Activated CD4-positive, alpha-beta T cell treated with anti-CD3 and anti-CD28 coated beads, Interleukin-2, amount 50 U/mL, for 1 hour (primary cell): ENCODE results near the gene AP1S3.
"Not testable (repeated sequence)": the region's sequence is repeated elsewhere in the genome, so short reads cannot be mapped to it uniquely, and the experiment has no call there.

ENCODE experiments used
- DNase-seq: peaks from one replicate; pipeline ENCODE4 v3.0.0-alpha.2; 2020

The AP1S3 gene

DNA sequence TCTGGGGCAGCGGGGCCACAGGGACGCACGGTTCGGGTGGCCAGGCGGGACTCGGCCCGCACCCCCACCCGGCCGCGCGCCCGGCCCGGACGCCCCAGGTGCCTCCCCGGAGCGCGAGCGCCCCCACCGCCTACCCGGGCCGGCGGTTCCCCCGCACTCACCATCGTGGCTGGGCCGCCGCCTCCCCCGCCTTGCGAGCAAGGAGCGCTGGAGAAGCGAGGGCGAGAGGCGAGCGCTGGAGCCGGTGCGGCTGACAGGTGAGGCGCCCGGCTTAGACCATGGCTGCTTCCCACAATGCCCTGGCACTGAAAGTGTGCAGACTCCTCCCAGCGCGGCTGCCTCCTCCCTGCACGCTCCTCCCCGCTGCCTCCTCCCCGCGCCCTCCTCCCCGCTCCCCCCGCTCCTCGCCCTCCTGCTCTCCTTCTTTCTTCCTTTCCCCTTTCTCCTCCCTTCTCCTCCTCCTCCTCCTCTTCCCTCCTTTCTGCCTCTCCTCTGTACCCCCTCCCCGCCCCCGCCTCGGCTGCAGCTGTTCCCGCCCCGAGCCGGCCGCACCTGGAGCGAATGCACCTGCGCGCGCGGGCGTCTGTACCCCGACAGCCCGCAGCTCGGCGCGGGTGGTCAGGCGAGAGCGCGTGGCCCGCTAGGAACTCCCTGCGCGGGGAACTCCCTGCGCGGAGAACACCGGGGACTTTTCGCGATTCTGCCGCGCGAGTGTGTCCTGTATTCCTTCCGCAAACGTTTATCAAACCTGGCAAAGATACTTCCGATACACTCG lies at the start of gene AP1S3:
Gene AP1S3 (minus strand): TSS at position 296 of the 775 bp plus-strand sequence. CDS start 132 bp downstream, at position 164.
- peak; percentile 65 for DNase-seq

DNA sequence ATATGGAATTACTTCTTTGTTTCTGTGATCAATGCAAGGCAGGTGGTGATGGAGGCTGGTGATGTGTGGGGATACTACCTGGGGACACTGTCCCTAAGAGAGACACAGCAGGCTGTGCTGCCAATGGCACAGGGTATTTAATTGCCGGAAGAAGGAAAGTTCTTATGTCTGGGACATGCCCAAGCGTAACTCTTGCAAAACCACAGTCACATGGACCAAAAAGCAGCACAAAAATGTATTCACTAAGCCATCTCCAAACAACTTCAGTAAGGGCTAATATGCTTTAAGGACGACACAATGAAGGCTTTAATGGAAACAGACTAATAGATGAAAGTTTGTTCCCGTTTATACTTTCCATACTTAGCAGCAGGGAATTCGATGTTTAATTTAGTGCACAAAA lies 49.7 kb upstream of the AP1S3 start:
- no peak for DNase-seq

DNA sequence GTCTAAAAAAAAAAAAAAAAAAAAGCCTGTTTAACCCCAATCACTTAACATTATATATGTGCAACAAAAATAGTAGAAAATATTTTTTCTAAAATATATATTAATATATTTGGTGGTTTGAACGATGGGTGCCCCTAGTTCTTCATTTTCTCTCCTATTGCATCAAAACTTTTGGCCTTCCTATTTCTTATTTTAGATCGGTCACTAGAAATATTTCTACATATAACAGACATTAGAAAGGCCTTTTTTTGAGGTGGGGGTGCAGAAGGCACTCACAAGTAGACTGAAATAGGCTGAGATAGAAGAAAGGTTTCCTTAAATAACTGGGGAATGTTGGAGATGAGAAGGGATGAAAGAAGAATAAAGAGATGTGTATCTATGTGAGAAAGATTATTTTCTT lies 49.3 kb upstream of the AP1S3 start:
- DNase-seq = no peak

DNA sequence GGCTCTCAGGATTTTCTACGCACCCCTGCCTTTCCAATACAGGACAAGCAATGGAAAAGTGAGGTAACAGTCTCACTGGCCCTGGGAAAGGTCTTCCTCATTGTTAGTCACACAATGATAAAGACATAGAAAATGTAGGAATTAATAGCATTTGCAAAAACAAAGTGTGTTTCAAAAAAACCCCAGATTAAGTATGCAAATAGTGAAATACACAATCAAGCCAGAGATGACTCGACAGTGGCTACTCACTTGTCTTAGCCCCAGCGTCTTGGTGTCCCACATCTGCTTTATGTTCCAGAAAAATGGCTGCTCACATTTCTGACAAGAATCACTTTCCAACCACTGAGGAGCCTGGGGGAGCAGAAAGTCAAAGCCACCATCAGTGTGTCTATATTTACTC lies 47.0 kb upstream of the AP1S3 start:
- no peak for DNase-seq

DNA sequence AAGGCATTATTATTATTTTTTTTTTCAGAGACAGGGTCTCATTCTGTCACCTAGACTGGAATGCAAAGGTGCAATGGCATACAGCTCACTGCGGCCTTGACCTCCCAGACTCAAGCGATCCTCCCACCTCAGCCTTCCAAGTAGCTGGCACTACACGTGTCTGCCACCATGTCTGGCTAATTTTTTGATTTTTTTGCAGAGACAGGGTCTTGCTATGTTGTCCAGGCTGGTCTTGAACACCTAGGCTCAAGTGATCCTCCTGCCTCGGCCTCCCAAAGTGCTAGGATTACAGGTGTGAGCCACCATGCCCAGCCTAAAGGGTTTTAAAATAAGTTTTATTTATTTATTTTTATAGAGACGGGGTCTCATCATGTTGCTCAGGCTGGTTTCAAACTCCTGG lies 45.3 kb upstream of the AP1S3 start:
- DNase-seq = no peak

DNA sequence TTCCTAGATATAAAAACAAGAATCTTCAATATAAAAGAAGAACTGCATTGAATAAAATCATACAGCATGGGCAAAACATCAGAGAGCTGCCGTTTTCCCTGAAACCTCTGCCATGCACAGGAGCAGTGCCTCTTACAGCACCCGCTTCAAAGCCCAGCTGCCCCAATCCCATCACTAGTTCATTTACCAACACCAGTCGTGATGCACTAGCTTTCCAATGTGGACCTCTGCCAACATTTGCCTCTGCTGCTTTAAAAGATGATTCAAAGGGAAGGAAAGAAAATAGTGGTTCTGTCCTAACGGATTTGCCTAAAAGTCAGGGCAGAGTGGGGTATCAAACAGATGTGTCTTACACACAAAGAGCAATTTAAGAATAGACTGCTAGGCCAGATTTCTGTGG lies 43.4 kb upstream of the AP1S3 start:
- no peak for DNase-seq

DNA sequence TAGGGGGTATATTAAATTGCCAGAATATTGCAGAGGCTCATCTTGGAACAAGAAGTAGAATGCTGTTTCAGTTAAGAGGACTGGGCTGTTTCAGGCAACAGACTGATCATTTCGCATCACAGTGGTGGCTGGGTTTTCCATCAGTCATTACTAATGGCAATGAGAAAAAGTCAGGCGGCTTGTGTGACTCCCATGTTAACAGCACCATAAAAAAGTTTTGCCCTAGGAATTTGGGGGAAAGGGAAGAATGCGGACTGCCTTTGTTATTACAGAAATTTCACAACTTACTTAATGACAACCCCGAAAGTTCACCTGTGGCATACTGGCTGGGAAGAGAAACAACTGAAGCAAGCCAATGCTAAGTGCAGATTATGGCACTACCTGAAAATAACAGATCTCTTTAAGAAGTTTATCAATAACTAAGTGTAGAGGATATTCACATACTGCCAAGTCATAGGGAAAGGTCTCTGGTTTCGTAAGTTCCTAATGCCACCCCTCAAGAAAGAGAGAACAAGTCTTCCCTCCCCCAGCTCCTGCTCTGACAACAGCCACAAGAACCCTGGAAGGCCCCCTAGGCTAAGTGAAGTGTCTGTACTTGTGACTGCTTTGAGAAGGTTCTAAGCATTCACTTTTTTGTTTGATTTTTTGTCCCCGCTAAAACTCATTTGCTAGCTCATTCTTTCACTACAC lies 40.5 kb upstream of the AP1S3 start:
- DNase-seq = no peak

DNA sequence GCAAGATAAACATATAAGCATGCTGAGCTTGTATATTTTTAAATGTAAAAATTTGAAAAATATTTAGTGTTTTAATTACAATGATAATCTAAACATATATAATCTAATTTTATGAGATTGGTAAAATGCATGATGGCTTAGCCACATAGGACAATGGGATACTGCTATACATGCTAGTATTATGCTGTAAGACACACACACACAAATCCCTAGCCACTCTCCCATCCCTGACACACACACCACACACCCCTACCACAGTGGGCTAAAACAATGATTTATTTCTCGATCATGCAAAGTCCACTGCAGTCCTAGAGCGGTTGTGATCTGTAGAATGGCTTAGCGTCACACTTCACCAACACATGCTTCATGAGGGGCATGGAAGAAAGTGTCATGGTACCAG lies 36.3 kb upstream of the AP1S3 start:
- DNase-seq = no peak

DNA sequence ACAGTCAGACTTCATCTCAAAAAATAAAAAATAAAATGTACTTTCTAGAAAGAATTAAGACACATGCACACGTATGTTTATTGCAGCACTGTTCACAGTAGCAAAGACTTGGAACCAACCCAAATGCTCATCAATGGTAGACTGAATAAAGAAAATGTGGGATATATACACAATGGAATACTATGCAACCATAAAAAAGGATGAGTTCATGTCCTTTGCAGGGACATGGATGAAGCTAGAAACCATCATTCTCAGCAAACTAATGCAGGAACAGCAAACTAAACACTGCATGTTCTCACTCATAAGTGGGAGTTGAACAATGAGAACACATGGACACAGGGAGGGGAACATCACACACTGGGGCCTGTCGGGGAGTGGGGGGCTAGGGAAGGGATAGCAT lies 35.4 kb upstream of the AP1S3 start:
- not testable (repeated sequence) for DNase-seq

DNA sequence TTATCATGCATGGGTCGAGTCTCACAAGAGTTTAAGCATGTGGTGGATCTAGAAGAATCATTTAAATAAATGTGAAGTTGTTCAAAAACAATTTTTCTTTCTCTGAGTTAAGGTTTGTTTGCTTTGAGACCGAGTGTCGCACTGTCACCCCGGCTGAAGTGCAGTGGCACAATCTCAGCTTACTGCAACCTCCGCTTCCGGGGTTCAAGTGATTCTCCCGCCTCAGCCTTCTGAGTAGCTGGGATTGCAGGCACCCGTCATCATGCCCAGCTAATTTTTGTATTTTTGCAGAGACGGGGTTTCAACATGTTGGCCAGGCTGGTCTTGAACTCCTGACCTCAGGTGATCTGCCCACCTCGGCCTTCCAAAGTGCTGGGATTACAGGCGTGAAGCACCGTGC lies 34.3 kb upstream of the AP1S3 start:
- not testable (repeated sequence) for DNase-seq

DNA sequence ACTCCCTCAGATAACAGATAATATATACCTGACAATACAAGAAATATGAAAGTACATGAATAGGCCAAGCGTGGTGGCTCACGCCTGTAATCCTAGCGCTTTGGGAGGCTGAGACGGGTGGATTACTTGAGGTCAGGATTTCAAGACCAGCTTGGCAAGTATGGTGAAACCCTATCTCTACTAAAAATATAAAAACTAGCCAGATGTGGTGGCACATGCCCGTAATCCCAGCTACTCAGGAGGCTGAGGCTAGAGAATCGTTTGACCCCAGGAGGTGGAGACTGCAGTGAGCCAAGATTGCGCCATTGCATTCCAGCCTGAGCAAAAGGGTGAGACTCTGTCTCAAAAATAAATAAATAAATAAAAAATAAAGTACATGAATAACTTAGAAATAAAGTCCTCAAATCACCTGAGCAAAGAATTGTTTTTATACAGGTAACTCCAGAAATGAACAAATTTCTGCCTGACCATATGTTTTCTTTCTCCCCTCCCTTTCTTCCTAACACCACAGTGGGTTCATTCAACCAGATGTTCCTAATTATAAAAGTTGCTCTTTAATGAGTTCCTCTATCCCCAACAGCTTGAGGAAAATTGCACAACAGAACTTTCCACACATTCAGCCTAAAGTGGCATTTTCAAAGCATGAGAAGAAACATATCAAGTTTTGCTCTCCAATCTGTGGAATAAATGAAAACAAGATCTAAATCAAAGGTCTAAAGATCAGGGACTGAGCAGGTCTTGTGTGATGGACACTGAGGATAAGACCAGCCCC lies 33.6 kb upstream of the AP1S3 start:
- no peak for DNase-seq

DNA sequence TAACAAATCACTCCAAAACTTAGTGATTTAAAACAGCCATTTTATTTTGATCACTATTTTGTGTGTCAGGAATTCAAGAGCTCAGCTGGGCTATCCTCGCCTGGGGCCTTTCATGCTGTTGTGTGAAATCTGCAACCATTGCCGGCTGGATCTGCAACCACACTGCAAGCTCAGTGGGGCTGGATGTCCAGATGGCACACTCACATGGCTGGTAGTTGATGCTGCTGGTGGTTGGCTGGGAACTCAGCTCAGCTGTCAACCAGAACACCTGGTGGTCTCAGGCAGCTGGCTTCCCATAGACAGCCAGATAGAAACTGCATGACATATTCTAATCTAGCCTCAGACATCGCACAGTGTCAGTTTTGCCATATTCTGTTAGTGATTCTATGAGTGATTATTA lies 30.6 kb upstream of the AP1S3 start:
- no peak for DNase-seq

DNA sequence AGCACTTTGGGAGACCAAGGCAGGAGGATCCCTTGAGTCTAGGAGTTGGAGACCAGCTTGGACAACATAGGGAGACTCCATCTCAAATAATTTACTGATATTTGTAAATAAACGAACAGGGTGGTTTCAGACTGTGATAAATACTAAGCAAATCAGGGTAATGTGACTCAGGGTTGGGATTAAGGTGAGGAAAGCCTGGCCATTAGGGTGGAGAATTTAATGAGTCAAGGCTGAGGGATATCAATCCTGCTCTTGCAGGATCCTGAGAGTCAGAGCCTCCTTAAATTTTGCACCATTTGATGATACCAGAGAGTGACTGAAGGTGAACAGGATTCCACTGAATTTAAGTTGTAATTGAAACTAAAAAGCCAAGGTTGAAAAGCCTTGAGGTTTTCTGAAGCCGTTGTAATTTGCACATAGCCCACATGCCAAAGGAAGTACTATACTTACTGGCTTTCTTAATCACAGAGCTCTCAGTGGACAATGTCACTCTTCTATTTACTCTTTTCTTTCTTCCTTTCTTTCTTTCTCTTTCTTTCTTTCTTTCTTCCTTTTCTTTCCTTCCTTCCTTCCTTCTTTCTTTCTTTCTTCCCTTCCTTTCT lies 28.6 kb upstream of the AP1S3 start:
- no peak for DNase-seq

DNA sequence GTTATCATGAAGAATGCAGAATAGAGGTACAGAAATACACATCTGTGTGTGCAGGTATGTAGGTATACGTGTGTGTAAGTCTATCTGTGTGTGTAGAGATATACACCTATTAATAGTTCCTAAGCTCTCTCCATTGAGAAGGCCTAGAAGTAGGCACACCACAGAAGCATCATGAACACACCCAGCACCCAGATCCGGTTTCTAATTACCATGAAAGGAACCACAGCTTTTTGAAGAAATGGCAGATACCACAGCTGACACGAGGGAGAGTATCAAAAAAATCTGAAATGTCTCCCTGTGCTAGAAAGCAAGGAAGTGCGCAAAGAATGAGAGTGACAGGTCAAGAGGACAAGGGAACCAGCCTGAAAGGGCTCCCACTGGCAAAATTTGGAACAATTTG lies 27.7 kb upstream of the AP1S3 start:
- DNase-seq = peak; percentile 6

DNA sequence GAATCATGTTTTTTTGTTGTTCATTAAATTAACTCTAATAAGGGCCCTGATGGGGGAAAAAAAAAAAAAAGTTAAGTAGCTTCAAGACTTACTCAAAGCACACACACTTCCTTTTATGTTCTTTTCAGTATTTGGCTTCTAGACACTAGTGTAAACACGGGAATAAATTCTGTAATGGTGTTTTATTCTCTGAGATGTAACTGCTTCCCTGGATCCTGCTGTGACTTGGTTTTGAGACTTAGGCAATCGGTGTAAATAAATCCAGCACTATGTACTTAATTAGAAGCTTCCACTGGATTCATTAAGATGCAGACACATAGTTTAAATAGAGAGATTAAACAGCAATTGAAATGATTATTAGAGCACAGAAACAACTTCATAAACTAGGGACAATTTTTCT lies 26.1 kb upstream of the AP1S3 start:
- no peak for DNase-seq

DNA sequence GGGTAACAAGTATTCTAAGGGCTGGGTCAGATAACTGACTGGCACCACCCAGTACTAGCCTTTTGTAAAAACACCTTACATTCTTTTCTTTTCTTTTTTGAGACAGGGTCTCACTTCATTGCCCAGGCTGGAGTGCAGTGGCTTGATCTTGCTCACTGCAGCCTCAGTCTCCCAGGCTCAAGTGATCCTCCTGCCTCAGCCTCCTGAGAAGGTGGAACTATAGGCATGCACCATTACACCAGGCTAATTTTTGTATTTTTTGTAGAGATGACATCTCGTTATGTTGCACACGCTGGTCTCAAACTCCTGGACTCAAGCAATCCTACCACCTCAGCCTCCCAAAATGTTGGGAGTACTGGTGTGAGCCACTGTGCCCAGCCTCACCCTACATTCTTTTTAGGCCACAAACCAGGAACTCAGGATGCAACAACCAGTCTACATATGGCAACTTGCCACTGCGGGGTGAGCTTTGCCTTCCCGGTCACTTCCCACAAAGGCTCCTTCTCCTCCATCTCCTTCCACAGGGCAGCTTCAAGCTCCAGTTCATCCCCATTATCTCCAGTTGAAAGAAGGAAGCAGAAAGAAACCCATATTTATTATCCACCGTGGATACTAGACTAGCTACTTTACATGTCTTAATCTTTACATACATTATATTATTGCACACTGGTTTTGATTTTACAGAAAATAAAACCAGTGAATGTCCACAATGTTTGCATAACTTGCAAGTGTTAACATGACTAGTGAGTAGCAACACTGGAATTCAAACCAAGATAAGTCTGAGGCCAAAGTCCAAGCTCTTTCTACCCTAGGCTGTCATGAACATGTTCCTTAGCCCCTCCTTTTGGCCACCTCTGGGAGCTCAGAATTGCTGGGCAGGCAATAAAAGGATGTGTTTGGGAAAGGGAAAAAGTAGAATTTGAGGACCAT lies 23.7 kb upstream of the AP1S3 start:
- DNase-seq = no peak

DNA sequence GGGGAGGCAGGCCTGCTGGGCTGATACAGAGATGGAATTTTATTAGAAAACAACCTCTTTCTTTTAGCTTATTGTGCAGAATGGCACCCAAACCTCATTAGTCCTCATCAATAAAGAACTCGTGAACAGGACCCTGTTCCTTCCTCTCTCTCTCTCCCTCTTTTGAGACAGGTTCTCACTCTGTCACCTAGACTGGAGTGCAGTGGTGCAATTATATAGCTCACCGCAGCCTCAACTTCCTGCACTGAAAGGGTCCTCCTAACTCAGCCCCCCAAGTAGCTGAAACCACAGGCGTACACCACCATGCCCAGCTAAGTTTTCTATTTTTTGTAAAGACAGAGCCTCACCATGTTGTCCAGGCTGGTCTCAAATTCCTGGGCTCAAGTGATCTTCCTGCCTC lies 21.7 kb upstream of the AP1S3 start:
- DNase-seq = no peak

DNA sequence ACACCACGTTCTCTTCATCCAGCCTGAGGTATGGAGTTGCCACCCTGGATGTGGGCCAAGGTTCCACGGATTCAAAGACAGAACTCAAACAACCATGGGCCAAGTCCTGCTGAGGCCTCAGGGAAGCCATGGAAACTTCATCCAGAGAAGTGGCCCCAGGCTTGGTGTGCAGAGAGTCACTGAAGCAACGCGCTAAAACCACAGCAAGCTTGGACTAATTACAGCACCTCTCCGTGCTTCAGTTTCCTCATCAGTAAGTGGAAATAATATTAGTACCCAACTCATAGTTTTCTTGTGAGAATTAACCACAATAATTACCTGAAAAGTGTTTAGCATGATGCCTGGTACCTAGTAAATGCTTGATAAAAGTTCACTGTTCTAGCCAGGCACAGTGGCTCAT lies 19.2 kb upstream of the AP1S3 start:
- no peak for DNase-seq

DNA sequence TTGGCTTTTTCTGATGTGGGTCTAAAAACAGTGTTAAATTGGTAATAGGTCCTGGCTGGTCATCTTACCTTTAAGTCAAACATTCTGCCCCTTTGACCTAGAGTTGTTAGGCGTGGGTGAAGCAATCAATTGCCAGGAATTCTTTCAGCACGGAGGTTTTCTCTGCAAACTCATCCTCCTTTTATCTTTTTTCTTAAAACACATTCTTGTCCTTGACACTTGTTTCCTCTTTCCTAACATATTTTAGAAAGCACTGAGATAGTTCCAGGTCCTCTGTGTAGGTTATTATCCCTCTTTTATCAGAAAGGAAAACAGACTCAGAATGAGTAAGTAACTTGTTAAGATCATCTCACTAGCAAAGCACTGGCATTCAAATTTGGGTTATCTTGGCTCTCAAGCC lies 18.6 kb upstream of the AP1S3 start:
- no peak for DNase-seq

DNA sequence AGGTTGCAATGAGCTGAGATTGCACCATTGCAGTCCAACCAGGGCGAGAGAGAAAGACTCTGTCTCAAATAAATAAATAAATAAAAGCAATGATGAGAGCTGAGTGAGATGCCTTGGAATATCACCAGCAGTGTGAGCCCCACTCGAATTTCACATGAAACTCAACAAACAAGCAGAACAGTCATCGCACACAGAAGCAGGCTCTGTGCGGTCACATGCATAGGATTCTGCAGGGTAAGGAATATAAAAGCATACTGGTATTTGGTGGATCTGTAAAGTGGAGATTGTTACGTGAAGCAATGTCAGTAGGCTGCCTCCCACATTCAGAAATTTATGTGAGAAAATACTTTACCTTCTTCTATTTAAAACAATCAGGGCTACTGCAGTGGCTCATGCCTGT lies 18.0 kb upstream of the AP1S3 start:
- no peak for DNase-seq

DNA sequence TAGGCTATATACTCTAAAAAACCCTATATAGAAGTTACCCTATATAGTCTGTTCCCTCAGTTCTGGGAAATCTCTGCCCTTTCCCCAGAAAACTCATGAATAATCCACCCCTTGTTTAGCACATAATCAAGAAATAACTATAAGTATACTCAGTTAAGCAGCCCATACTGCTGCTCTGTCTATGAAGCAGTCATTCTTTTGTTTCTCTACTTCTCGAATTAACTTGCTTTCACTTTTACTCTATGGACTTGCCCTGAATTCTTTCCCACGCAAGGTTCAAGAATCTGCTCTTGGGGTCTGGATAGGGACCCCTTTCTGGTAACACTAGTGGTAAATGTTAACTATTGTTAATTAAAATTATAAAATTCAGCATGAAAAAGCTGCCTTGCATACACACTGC lies 17.4 kb upstream of the AP1S3 start:
- no peak for DNase-seq

DNA sequence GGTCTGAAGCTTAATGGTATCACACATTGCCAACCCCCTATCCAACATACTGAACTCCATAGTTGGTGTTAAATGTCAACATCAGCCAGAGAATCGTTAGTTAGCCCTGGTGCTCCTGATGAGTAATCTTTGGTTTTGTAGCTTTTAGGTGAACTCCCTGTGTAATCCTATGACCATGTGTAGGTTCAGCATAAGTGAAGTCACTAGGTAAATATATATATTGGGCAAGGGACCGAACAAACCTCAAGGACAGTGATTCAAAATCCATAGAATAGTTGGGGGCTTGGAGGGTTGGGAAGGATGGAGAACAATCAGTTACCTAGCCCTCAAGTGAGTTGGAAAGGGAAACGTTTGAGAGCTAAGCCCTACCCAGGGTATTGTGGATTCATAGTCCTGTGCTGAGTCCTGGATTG lies 16.0 kb upstream of the AP1S3 start:
- DNase-seq = no peak
